GM12801 (cell line): ENCODE measurements around the gene EFCC1.

Experiments used
- TF ChIP-seq, protein P1 (sequence below): IDR thresholded peaks from one replicate; pipeline ENCODE4 v1.5.1; 2011; ENCODE audit warnings: control low read depth; ENCODE audit not compliant: insufficient read length; ENCODE audit errors: extremely low read depth

EFCC1 gene

DNA sequence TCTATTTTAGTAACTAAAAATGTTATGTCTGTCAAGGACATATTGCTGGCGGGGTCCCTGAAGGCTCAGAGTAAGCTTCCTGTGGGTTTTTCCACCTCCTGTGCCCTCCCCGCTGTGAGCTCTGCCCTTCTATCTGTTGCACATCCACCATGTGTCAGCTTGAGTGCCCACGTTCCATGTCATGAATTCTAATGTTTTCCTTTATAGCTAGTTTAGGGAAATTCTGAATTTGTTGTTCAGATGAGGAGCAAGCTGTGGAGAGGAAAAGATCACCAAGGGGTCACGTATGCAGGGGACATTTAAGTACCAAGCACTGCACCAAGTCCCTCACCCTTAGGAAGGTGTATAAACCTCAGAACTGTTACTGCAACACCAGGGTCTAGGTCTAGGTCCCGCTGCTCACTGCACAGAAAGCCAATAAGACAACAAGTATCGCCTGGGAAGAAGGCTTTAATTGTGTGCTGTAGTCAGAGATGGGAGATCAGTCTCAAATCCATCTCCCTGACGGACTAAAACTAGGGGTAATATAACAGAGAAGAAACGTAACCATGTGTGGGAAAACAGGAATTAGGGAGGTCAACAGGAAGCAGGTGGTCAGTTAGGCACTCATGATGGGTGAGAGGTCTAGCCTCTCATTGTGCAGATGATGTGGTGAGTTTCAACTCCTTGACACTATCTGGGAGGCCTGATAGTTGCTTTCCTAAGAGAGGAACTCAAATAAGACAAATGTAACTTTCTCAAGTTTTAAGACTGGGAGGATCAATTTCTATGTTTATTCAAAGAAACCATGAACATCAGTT, 69.2 kb downstream of the EFCC1 start:
- TF ChIP-seq, protein P1, sequence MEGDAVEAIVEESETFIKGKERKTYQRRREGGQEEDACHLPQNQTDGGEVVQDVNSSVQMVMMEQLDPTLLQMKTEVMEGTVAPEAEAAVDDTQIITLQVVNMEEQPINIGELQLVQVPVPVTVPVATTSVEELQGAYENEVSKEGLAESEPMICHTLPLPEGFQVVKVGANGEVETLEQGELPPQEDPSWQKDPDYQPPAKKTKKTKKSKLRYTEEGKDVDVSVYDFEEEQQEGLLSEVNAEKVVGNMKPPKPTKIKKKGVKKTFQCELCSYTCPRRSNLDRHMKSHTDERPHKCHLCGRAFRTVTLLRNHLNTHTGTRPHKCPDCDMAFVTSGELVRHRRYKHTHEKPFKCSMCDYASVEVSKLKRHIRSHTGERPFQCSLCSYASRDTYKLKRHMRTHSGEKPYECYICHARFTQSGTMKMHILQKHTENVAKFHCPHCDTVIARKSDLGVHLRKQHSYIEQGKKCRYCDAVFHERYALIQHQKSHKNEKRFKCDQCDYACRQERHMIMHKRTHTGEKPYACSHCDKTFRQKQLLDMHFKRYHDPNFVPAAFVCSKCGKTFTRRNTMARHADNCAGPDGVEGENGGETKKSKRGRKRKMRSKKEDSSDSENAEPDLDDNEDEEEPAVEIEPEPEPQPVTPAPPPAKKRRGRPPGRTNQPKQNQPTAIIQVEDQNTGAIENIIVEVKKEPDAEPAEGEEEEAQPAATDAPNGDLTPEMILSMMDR = no peak

DNA sequence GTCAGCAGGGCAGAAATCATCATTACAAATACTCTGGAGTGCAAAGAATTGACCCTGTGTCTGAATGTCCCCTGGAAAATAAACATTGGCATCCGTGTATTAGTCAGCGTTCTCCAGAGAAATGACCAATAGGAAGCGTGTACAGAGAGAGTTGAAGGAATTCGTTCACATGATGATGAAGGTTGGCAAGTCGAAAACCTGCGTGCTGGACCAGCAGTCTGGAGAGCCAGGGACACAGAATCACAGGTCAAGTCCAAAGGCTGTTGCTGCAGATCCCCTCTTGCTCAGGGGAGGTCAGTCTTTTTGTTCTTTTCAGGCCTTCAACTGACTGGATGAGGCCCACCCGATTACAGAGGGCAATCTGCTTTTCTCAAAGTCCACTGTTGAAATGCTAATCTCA, 76.1 kb downstream of the EFCC1 start:
- TF ChIP-seq, protein P1 = no peak

DNA sequence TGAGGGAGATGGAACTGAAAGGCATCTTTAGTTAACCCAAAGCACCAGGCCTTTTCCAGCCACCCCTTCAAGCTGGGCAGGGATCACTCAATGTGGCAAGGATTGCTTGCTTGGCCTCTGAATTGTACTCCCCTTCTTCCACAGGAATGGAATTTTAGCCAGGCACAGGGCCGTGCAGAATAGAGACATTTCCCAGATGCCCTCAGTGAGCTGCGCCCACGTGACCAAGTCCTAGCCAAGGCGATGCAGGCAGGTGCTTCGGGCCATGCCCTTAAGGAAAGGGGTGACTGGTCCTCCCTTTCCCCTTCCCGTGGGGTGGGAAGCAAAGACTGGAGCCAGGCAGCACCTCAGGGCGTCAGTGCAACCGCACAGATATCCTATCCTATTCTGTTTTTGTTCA, 77.4 kb downstream of the EFCC1 start:
- TF ChIP-seq, protein P1 = no peak

DNA sequence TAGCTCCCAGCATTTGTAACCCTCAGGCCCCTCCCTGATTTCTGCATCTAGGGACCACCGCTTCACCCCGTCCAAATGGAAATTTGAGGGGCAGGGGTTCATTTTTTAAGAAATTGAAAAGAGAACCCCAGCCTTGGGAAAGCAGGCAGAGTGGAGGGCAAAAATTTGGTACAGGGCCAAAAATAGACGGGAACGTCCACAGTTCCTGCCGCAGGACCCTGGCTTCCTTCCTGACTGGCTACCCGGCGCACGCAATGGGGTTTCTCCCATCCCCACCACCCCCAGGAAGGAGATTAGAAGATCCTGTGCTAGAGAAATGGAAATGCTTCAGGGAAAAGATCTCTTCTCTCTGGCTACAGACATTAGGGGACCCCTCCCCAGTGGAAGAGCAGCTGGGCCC, 80.4 kb downstream of the EFCC1 start:
- TF ChIP-seq, protein P1 = no peak

DNA sequence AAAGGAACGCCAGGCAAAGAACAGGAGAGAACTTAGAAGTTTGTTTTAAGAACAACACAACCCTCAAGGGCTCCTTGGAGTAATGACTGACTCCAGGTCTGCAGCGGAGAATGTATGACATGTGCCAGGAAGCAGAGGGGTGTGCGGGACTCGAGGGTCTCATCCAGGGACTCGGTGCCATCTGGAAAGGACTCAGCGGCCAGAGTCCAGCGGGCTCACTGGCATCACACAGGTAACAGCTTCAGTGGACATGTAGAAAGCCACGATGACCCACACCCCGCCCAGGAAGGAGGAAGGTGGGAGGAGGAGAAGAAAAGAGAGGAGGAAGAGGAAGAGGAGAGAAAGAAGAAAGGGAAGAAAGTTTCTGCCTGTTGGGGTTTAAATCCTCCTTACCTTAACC, 80.9 kb downstream of the EFCC1 start:
- TF ChIP-seq, protein P1 = no peak

DNA sequence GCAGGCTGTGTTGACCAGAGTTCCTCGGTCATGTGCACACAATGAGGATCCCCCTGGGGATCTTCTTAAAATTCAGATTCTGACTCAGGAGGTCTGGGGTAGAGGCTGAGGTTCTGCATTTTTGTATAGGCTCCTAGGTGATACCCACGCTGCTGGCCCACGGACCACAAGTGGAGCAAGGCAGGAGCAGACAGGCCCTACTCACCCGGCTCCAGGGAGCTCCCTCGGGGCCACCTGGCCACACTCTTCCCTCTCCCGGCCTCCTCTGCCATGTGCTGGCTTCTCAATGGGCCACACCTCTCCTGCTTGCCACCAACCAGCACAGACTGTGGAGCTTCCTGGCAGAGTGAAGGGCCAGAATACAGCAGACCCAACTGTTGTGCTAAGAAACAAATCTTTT, 83.4 kb downstream of the EFCC1 start:
- TF ChIP-seq, protein P1 = no peak

DNA sequence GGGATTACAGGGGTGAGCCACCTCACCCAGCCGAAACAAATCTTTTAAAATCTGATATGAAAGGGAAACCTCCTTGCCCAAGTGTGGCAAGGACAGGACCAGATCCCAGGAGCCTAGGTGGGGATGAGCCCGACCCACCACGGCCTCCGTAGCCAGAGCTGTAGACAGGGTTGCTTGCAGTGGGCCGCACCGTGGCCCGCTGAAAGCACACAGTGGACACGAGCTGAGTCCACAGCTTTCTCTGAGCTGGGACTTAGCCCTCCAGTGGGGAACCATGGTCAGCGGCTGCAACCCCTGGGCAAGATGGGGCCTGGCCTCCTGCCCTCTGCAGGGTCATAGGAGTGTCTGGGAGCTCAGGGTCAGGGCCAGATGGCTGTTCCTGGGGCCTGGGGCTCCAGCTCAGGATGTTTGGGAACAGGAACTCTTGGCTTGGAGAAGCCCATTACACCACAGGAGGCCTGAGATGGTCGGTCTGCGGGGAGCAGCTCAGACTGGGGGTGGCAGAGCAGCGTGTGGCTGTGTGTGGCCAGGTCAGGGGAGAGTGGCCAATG, 84.1 kb downstream of the EFCC1 start:
- TF ChIP-seq, protein P1 = no peak
